ENCODE data around the gene SASH1.

Gene SASH1

DNA sequence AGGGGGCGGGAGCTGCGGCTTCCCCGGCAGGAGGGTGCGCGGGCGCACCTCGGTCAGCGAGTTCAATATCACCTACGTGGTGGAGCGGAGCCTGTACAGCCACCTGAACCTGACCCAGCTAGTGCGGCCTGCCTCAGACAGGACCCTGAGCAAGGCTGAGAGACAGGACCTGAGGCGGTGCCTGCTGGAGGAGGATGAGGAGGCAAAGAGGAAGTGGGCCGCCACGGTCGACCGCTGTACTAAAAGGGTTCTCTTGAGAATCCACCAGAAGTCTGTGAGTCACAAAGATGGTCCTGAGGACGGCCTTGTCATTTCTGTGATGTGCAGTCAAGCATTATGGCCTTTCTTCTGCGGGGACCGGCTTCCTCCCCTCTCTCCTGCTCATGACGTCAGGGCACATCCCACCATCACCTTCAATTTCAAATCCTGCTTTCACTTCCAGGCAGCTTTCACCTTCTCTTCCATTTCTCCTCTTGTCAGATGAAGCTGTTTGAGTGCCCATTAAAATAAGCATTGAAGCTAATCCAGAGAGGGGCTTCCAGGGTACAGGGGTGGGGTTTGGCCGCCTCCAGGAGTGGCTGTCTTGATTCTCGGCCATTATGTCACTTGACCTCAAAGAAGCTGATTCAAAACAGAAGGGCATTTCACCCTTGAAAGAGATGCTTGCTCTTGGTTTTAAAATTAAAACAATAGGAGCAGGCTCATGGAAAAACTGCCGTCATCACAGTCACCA lies 177.6 kb downstream of the SASH1 start:
- DNase-seq (ENCODE audit: low spot score) = no peak

DNA sequence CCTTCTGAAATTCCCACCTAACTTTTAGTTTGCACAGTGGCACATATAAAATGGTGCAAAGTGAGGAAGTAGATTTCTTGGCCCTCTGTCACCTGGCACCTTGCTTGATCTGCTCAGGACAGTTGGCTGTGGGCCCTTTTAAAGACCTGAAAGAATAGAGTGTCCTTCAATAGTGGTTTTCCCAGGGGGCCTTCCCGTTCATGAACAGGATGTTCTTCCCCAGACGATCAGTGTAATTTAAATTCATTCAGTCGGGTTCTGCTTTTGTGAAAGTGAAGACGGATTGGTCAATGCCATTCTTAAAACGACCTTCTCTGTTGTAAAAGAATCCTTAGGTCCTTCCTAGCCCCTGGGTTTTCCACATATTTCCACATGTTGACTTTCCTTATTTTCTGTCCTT lies 178.5 kb downstream of the SASH1 start:
- no peak for DNase-seq (ENCODE audit: low spot score)

DNA sequence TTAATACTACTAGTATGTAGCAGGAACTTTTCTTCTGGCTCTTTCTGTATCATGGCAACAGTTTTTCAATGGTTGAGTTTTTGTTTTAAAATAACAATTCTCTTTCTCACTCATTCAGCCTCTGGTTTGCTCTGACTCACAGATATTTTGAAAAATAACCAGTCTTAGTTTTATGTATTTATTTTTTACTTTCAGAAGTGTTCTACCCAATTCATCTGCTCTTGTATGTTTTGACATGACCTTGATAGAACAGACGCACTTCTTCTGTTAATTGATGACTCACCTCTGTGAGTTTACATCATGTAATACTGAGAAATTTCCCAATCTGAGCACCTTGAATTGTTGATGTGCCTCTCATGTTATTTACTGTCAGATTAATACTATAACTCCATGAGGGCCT lies 178.9 kb downstream of the SASH1 start:
- DNase-seq (ENCODE audit: low spot score) = no peak

DNA sequence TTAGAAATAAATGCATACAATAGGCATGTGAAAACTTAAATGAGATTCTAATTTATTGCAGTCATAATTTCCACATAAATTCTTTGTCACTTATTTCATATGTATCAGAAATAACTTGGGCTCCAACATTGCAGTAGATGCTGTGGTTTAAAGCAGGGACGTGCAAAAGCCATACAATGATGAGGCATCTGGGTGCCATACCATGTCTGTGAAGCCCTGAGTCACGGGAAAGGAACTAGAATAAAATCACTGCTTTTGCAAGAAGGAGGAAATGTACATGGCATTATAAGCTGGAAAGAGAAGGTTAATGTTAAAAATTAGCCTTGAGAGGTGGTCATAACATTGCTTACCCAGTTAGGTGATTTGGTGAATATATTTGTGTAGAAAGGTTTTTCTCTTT lies 180.4 kb downstream of the SASH1 start:
- DNase-seq (ENCODE audit: low spot score) = no peak

DNA sequence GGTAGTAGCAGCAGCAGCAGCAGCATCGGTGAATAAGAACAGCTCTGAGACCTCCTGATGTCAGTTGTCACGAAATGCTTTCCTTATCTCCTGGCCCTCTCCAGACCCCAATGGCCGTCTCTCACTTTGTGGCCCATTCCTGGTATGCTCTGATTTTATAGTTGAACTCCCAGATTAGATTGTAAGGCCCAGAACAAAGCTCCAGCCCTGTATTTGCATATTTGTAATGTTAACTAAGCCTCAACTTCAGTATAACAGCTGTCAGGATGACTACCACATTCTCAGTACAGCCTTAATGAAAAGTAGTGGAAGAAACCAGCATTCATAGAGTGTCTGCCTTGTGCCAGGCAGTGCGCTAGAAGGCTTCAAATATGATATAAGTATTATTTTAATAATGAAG lies 180.9 kb downstream of the SASH1 start:
- no peak for DNase-seq (ENCODE audit: low spot score)

DNA sequence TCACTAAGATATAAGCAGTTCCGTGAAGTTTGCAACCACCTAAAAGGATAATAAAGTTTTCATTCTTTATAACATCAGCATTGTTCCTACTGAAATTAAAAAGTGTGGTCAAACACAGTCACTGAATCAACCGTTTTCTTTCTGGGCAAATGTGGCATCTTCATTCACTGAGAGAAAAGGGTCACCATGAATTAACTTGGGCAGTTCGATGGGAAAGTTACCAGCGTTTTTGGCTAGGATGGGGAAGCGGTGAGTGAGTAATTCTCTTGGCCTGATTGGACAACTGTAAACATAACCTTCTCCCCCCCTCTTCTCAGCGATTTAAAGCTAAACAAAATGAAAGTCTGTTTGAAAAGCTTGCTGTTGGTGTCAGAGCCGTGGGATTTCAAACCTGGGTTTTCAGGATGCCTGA lies 181.8 kb downstream of the SASH1 start:
- no peak for DNase-seq (ENCODE audit: low spot score)

DNA sequence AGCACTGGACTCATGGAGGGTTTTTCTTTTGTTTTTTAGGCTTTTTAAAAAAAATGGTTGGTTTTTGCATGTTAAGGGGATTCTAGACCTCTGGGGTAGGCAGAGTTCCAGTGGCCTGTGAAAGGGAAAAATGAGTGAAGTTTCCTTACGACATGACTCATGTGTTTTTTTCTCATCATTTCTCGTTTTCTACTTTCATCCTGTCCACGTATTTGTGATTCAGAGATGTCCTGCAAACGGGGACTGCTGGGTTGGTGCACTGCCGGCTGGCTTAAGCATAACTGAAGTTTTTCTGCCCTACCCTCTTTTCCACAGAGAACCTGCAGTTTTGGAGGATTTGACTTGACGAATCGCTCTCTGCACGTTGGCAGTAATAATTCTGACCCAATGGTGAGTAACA lies 182.3 kb downstream of the SASH1 start:
- DNase-seq (ENCODE audit: low spot score) = no peak

DNA sequence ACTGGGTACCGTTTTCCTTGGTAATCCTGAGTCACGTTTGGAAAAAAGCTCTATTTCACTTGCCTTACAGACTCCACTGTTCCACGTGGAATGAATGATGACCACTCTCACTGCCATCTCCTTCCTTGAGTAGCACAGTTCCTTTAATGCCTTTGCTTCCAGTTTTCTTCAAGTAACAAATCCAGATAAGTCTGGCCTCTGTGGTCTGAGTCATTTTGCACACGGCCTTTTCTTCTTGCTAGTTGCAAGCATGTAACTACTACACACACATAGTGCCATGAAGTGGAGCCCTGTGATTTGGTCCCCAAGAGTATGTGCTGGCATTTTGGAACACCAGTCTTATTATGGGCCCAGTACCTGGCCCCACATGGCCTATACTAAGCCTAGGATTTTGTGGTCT lies 182.8 kb downstream of the SASH1 start:
- DNase-seq (ENCODE audit: low spot score) = no peak

DNA sequence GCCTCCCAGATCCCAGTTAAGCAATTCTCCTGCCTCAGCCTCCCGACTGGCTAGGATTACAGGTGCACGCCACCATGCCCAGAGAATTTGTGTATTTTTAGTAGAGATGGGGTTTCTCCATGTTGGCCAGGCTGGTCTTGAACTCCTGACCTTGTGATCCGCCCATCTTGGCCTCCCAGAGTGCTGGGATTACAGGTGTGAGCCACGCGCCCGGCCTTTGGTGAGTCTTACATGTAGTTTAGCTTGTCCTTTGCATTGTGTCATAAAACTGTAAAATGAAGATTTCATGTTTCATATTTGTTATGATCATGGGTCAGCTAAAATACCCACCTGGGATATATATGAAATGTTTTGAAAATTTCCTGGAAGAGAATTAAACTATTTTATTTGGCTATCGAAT lies 183.5 kb downstream of the SASH1 start:
- no peak for DNase-seq (ENCODE audit: low spot score)

DNA sequence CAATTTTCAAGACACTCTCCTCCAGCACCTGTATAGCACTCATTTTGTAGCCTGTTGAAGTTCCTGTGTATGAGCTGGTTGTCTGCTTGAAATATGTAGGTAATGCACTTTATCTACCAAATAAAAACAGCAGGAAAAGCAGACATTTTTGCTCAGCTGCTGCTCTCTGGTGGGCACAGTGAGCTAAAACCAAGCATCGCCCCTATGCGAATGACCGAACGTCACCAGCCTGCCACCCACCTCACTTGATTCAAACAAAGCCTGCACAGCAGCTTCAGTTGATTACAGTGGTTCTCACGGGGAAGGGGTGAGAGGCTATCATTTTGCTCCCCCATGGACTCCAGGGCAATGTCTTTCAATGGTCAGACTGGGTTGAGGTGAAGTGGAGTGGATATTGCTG lies 185.7 kb downstream of the SASH1 start:
- no peak for DNase-seq (ENCODE audit: low spot score)

DNA sequence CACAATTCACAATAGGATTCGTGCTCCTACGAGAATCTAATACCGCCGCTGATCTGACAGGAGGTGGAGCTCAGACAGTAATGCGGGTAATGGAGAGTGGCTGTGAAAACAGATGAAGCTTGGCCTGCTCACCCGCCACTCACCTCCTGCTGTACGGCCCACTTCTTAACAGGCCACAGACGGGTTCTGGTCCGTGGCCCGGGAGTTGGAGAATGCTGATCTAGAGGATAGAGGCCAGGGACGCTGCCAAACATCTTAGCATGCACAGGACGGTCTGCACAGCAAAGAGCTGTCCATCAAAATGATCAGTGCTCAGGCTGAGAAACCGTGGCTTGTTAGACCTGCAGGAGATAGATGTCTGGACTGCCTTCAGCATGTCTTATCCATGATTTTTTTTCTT lies 186.4 kb downstream of the SASH1 start:
- no peak for DNase-seq (ENCODE audit: low spot score)

DNA sequence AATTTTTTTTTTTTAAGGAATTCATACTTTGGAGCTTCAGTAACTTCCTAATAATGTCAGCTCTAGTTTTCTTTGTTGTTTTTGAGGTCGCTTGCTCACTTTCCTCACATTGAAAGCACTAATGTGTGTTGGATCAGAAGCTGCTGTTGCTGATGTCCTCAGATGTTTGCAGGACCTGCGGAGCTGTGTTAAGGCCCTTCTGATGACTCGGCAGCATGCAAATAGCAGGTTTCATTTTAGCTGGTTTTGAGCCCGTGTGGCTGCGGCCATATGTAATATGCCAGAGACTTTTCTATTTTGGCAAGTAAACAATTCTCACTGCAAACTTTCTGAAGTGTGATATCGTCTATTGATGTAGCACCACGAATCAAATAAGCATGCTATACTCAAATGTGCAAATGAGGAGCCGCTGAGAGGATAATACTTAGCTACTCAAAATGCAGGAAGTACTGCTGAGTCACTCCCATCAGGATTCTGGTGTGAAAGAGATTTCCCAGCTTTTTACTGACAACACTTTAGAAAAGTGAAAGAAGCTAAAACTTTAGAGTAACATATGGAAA lies 187.8 kb downstream of the SASH1 start:
- no peak for DNase-seq (ENCODE audit: low spot score)

DNA sequence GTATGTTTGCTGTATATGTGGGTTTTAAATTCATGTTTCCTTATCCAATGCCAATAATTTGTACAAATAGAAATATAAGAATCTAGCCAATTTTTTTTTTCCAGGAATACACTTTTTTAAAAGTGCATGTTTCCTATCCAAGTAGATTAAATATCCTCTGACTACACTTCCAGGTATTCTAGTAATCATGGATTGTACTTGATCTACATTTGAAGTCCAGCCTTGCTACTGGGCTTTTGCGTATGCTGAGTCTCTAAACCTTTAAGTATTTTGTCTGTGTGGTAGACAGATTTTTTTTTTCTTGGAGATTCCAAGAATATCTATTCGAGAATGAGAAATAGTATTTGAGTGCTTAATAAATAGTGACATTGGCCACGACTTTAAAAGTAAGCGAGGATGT lies 188.3 kb downstream of the SASH1 start:
- no peak for DNase-seq (ENCODE audit: low spot score)

DNA sequence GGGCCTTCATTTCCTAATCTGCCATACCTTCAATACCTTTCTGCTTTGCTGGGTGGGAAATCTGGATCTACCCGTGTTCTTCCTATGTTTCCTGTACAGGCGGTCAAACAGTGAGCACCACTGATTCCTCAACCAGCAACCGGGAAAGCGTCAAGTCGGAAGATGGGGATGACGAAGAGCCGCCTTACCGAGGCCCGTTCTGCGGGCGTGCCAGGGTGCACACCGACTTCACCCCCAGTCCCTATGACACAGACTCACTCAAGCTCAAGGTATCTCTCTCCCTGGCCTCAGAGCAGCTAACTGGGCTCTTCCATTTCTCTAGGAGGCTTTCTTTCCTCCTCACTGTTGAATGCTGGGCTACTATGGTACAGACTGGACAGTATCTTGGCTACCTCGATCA lies 190.1 kb downstream of the SASH1 start:
- DNase-seq (ENCODE audit: low spot score) = no peak

DNA sequence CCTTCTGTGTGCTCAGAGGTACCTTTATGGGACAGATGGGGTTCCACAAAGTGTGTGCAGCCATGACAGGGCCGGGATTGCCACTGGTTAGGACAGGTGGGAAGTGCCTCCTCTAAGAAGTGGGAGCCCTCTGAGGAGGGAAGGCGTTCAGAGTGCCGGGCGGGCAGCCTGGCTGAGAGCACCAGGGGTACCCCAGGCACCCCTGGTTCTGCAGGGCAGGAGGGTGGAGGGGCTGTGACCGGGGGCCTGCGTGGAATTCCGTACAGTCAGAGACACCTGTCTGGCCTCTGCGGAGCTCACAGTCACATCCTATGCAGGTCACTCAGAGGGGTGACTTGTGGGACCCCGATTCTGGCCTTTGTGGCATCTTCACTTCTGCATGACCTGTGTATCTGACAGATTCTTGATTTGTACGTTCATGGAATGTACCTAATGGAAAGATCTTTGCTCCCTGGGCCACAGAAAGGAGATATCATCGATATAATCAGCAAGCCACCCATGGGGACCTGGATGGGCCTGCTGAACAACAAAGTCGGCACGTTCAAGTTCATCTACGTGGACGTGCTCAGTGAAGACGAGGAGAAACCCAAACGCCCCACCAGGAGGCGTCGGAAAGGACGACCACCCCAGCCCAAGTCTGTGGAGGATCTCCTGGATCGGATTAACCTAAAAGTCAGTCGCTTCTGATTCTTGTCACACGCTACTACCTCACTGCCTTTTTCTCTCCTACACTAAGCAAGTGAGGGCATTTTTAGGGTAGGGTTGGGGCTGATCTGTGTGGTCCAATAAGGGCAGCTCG lies 190.9 kb downstream of the SASH1 start:
- DNase-seq (ENCODE audit: low spot score) = no peak

DNA sequence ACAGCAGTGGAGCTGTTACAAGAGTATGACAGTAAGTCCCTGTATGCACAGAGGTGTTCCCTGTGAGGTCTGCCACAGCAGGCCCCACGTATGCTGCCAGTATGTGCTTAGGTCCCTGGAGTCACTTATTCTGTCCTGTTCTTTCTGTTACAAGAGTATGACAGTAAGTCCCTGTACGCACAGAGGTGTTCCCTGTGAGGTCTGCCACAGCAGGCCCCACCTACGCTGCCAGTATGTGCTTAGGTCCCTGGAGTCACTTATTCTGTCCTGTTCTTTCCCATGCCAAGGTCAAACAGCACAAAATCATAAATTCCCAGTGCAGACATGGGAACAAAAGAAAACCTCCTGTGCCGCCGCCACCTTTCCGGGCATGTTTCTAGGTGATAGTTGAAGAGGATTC lies 192.2 kb downstream of the SASH1 start:
- no peak for DNase-seq (ENCODE audit: low spot score)

DNA sequence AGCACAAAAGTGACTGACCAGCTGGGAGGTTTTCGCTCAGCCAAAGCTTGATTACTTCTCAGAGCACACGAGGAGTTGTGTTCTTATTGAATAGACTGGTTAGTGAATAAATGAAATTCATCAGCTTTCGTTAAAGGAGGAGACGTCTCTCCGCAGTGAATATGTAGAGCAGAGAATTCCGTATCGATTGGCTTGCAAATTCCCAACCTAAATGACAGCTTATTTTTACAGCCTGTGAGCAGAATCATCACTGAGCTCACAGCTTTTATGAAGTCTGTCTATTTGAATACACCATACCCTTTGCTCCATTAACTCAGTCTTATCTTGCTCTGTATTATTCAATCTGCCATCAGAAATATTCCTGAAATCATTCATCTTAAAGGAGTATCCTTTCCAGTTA lies 192.7 kb downstream of the SASH1 start:
- DNase-seq (ENCODE audit: low spot score) = no peak

DNA sequence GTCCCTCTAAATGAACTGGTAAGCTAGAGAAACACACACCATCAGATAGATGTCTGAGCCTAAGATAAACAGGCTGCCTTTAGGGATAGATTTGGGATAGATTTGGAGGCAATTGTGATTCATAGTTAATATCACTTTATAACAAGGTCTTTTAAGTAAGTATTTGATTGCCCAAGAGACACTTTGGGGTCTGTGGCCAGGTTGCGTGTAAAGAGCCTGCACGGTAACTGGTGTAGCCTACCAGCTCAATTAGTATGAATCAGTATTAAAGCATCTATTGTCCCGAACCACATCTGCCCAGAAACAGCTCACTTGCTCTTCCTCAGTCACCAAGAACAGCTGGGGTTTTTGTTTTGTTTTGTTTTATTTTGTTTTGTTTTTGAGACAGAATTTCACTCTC lies 193.3 kb downstream of the SASH1 start:
- no peak for DNase-seq (ENCODE audit: low spot score)

DNA sequence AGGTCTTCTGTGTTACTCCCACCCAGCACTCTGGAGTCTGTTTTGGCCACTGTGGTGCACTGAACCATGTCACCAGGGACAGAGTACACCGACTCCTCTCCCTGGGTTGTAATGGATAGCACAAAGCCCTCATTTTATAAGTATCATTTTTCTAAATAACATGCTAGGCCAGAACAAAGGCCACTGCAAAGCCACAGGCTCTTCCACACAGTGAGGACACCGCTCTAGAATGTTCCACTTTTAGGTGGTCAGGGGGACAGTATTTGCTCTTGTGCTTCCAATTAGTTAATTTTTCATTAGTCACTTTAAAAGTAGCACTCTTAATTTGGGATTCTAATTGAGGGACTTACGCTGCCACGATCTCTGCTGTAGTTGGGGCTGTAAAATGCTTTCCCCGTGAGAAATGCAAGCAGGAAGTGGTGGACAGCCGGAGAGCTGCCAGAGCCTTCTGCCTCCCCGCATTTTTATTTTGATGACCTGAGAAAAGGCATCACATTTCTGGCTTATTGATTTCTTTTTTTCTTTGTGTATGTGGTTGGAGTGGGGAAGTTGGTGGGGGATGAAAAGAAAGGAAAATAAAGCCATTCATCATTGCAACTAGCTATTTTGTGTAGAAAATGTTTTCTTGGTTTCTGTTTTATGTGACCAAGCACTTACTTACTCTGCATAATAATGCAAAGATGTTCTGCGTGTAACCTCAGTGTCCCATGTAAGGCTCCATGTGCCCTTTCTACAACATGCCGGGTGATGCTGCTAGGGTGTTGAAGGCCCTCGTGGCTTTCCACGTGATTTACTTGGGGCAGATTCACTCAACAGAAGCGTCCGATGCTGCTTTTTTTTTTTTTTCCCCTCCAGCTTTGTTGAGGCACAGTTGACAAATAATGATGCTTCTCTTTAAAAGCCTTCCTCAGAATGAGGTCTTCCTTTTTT lies 195.9 kb downstream of the SASH1 start:
- no peak for DNase-seq (ENCODE audit: low spot score)

DNA sequence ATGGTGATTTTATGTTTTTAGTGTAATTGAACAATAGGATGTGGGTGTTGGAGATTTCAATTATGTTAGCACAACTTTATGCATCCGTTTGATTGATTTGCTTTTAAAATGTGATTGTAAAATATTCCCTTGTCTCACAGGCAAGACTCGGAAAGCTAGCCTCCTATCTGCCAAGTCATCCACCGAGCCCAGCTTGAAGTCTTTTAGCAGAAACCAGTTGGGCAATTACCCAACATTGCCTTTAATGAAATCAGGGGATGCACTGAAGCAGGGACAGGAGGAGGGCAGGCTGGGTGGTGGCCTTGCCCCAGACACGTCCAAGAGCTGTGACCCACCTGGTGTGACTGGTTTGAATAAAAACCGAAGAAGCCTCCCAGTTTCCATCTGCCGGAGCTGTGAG lies 200.9 kb downstream of the SASH1 start:
- DNase-seq (ENCODE audit: low spot score) = no peak

DNA sequence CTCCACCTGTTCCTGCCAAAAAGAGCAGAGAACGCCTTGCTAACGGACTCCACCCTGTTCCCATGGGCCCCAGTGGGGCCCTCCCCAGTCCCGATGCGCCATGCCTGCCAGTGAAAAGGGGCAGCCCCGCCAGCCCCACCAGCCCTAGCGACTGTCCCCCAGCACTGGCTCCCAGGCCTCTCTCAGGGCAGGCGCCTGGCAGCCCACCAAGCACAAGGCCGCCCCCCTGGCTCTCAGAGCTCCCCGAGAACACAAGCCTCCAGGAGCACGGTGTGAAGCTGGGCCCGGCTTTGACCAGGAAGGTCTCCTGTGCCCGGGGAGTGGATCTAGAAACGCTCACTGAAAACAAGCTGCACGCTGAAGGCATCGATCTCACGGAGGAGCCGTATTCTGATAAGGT lies 201.8 kb downstream of the SASH1 start:
- DNase-seq (ENCODE audit: low spot score) = no peak

DNA sequence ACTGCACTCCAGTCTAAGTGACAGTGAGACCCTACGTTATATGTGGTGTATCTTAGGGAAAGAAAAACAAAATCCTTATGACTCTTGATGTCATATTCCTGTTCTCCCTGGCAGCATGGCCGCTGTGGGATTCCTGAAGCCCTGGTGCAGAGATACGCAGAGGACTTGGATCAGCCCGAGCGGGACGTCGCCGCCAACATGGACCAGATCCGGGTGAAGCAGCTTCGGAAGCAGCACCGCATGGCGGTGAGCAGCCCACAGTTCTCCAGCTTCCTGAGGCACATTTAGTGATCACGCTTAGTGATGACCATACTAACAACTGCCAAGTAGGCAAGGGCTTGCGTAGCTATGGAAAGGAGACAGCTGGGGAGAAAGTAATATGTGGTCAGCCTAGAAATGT lies 203.3 kb downstream of the SASH1 start:
- DNase-seq (ENCODE audit: low spot score) = no peak

All from SK-N-DZ (cell line).